GM10847 (cell line): ENCODE results near the gene TICRR.

ENCODE experiments used
- POLR2A ChIP-seq: IDR thresholded peaks from 2 replicates; pipeline ENCODE4 v1.6.1; 2011; ENCODE audit not compliant: insufficient read length; ENCODE audit errors: extremely low read depth

Gene TICRR

GRCh38 chr15:89640245-89640644, 65.0 kb downstream of the TICRR start:
- TF ChIP-seq POLR2A: no peak

DNA sequence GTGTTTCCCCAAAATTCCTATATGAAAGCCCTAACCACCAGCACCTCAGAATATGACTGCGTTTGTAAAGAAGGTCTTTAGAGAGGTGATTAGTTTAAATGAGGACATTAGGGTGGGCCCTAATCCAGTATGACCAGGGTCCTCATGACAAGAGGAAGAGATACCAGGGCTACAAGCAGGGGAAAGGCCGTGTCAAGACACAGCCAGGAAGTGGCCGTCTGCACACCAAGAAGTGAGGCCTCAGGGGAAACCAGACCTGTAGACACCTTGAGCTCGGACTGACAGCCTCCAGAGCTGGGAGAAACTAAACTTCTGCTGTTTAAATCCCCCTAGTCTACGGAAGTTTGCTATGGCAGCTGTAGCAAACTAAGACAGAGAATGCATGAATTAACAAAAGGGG, 65.8 kb downstream of the TICRR start:
- no peak for TF ChIP-seq POLR2A

GRCh38 chr15:89642106-89642505, 66.8 kb downstream of the TICRR start:
- TF ChIP-seq POLR2A: no peak

GRCh38 chr15:89645680-89646079, 70.4 kb downstream of the TICRR start:
- no peak for TF ChIP-seq POLR2A

- TF ChIP-seq POLR2A: no peak
Observed at GRCh38 chr15:89646416-89647141, 71.3 kb downstream of the TICRR start.

- TF ChIP-seq POLR2A: no peak
Observed at GRCh38 chr15:89647191-89647851, 72.1 kb downstream of the TICRR start.

- no peak for TF ChIP-seq POLR2A
Observed at GRCh38 chr15:89648106-89649012, 73.1 kb downstream of the TICRR start.

DNA sequence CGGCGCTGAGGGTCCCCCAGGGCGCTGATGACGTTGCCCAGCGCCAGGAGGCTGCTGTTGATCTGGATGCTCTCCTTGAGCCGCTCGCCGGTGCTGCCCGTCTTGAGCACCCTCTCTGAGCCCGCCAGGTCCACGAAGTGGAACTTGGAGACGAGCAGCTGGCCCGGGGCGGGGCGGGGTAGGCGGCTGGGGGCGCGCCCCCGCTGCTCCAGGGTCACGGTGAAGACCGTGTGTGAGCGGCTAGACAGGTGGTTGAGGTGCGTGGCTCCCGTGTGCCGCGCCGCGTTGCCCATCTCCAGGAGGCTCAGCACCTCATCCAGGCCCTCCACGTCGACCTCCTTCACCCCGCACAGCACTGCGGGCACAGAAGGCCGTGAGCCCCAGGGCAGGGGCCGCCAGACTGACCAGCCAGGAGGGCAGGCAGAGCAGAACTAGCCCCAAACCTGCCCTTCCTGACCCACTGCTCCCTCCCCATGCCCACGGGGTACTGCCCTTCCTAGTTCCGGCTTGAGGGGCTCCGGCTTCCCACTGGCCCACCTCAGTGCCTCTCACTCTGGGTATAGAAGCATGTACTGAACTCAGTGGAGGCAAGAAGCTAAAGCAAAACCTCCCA, 73.8 kb downstream of the TICRR start:
- TF ChIP-seq POLR2A: no peak

DNA sequence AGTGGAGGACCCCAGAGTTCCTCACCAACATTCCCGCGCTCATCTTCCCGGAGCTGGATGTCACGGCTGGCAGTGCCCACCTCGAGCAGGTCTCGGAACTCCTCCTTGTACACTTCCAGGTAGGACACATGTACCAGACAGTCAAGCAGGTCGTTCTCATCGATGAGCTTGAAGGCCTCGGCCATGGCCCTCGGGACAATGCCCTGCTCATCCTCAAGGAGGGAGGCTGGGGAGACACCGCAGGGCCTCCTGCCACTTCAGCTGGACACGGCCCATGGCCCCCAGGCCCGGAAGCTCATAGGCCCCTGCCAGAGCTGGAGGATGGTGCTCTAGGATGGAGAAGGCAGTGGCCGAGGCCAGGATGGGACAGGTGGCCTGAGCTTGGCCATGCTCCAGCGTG, 74.4 kb downstream of the TICRR start:
- no peak for TF ChIP-seq POLR2A

- no peak for TF ChIP-seq POLR2A
Observed at GRCh38 chr15:89652131-89652530, 76.9 kb downstream of the TICRR start.

GRCh38 chr15:89652666-89653065, 77.4 kb downstream of the TICRR start:
- no peak for TF ChIP-seq POLR2A

DNA sequence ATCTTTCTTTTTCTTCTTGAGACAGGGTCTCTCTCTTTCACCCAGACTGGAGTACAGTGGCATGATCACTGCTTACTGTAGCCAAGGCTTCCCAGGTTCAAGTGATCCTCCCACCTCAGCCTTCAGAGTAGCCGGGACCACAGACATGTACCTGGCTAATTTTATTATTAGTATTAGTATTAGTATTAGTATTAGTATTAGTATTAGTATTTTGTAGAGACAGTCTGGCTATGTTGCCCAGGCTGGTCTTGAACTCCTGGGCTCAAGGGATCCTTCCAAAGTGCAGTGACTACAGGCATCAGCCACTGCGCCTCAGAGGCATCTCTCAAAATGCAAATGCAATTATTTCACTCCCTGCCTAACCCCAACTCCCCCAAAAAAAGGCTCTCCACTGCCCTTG, 78.3 kb downstream of the TICRR start:
- TF ChIP-seq POLR2A: no peak

- TF ChIP-seq POLR2A: no peak
Observed at GRCh38 chr15:89654301-89654761, 79.1 kb downstream of the TICRR start.

DNA sequence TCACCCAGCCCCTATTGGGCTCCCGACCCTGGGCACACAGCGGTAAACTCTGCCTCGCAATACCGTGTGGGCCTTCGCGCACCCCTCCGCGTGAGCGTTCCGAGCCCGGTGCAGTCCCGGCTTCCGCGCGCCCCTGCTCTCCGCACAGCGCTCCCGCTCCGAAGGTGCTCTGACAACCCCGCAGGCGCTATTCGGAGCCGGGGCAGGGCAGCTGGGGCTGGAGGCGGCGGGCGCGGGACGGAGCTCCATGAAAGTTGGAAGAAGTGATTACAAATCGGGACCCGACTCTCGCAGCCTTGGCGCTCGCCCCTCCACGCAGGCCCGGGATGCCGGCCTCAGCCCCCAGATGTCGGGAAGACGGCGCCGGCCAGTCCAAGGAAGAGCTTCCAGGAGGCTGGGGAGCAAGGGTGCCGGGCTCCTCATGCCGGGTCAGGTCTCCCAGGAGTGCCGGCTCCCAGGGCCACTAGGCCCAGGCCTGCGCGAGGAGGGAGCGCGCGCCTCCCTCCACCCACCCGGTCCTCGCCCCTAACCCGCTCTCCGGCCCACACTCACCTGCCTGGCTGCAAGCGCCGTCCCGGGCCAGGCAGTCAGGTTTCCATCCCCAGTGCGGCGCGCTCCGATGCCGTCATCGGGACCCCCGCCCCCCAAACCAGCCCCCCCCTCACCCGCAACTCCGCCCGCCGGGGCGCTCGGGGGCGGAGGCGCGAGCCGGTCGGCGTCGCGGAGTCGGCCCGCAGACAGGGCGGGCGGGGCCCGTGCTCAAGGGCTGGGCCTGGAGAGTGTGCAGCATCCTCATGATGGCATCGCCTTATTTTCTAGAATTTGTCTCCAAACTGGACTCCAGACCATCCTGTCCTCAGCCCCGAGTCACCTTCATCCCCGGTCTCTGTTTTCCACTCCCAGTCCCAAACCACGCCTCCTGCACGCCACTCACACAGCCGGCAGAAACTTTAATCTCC, 79.9 kb downstream of the TICRR start, which contains the start of gene KIF7:
TSS of gene KIF7 (minus strand) at position 621 of the 959 bp plus-strand sequence. CDS start 2,537 bp downstream, outside the sequence.
- no peak for TF ChIP-seq POLR2A

- TF ChIP-seq POLR2A: no peak
Observed at GRCh38 chr15:89656116-89656815, 81.0 kb downstream of the TICRR start.
